KBM-7 (cell line): ENCODE results near the gene CDC5L.
"Not testable (repeated sequence)": the region's sequence is repeated elsewhere in the genome, so short reads cannot be mapped to it uniquely, and the experiment has no call there.

Experiments
- DNase-seq: peaks from one replicate; pipeline ENCODE4 v3.0.0-alpha.2; 2015
- in situ Hi-C: fragments of 300-500 bp; cut with MboI; formaldehyde crosslinking; loops from 2 replicates; pipeline ENCODE4 v1.14.3; 2020; ENCODE audit warnings: low sequenced_read_pairs, low pct_unique_long_range_greater_than_20kb, mixed read lengths

CDC5L gene

DNA sequence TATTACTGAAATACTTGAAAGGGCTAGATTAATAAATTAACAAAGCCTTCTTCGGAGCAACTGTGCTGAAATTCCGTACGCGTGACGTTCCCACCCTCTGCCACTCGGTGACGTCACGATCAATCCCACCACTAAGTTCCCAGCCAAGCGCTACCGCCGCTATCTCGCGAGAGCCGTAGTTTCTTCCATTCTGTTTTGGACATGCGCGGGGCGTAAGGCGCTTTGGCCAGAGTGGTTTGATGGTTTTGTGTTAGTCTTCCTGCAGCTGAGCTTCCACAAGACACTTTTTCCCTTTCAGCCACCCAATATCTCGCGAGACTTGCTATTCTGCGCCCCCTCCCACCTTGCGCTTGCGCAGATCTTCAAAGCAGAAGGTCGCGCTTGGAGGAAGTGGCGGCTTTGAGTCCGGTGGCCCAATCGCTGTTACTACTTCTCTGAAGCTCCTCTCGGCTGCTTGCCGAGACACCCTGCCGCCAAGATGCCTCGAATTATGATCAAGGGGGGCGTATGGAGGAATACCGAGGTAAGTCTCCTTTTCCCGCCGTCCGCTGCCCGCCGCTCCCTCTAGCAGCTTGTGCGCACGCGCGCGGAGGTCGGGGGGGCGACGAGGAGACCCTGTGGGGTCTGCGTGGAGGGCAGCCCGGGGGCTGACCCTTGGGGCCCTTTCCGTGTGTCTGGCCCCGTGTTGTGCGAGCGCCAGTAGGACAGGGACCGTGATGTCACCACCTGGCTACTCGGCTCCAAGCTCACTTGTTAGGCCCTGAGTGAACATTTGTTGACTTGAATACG, at the start of gene CDC5L:
CDC5L (plus strand) TSS at position 361 of the 789 bp plus-strand sequence; CDS start at position 479, 118 bp downstream.
- in situ Hi-C loops = no loop called here
- peak; percentile 99 for DNase-seq

DNA sequence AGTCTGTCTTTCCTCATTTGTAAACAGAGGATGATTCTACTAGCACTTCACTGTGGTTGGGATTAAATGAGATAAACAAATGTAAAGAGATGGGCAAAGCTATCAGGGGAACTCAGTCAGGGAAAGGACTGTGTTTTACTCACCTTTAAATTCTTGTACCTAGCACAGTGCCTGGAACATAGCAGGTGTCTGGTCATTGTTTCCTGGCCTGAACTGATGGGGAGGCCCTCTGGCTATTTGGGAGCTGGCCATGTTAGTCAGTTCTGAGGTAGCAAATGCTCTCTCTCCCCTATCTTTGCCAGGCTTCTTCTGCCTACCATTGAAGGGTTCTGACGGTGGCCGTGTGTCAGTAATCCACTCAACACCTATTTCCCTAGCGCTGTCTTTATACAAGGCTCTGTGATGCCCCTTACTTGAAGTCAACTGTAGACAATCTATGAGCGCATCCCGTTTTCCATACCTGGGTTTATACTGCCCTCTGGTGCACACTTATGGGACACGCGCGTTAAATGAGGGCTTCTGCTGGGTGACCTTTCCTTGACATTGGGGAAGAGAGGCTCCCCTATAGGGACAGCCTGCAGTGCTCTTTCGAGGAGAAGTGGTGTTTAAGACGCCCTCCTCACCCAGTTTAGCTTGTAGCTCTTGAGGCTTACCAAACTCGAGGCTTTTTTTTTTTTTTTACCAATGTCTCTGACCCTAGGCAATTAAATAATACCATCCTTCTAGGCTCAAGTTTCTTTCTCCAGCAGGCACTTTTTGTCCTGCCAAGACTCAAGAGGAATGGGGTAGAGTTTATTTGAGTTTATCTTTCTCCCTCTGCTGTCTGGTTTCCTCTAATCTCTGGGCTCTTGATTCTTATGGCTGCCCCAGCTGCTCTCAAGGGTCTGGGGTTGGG, 49.0 kb upstream of the CDC5L start:
- in situ Hi-C loops = no loop called here

DNA sequence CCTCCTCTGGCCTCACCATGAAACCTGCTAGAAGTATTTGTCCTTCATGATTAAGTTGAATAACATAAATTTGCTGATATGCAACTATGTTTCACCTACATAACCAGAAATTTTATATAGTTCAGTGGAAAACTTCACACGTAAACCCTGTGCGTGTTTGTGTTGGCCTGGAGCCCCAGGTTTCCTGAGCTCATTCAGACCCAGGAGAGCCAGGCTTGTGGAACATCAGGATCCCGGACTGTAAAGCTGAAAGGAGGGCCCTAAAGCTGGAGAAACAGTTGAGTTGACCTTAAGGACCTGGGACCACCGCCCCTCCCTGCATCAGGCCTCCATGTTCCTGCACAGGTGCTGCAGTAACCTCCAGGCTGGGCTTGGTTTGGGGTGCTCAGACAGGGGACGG, 48.2 kb upstream of the CDC5L start:
- no peak for DNase-seq
- in situ Hi-C loops = no loop called here

More for the DNA sequence above, 49.0 kb upstream of the CDC5L start:
- DNase-seq = peak; percentile 87

DNA sequence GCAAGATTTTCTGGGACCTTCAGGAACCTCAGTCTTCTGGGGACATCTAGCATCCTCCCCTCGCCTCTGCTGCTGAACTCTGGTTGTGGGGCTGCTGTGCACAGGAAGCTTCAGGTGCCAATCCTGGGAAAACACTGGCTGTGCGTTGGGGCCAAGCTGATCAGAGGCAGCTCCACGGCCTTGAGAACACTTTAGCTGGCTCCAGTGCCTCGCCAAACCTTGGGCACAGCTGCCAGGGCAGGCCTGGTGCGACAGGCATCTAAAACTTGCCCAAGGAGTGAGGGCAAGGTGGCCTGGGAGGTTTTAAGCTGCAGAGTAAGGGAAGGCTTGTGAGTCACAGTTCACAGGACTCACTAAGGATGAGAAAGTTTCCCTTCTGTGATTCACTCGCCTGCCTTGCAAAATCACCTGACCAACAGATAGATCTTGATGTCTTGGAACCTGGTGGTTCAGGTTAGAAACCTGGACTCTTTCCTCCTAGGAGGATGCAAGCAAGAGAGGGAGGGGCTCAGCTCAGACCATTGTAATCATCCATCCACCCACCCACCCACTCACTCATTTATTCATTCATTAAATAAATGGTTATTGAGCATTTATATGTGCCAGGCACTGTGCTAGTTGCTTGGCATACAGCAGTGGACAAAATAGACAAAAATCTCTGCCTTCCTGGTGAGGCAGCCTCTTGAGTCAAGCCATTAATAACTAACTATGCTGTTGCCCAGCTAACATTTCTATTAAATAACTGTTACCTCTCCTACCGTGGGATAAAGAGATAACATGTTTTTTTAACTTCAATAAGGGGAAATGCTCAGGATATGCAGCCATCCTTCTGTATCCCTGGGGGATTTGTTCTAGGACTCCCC, 47.5 kb upstream of the CDC5L start:
- no peak for DNase-seq
- in situ Hi-C loops = no loop called here

DNA sequence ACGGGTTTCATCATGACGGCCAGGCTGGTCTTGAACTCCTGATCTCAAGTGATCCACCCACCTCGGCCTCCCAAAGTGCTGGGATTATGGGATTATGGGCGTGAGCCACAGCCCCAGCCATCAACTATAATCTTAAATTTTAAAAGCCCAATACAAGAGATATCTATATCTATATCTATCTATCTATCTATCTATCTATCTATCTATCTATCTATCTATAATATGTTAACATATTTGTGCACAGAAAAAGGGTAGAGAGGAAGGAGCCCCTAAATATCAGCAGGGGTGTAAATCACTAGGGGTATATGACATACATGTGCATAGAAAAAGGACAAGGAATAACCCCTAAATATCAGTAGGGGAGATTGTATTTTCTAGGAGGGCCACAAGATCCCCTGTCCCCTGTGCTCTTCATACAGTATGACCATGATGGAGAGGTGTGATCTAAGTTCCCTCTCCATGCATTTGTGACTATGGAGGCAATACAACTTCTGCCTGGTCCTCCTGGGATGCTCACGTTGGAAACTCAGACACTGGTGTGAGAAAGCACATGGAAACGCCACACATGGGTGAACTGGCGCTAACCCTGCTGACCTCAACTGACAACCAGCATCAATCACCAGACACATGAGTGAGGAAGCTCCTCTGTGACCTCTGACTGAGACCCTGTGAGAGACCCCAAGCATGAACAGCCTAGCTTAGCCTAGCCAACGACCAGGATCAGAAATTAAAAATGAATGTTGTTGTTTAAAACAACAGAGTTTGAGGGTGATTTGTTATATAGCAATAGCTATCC, 46.2 kb upstream of the CDC5L start:
- peak; percentile 20 for DNase-seq
- in situ Hi-C loops = no loop called here

DNA sequence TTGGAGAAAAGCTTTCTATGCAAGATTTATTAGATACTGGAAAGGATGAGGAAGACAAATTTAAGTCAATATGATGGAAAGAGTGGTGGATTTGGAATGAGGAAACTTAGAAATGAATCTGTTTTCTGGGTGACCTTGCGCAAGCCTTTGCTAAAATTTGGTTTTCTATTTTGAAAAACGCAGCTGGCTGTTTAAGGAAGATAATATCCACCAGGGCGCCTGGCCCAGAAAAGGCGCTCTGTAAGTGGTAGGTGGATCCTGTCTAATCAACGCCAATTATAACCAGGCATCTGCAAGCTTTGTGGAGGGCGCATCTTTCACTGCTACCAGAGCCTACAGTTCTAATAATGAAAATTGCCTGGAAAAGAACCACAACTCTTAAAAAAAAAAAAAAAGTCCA, 45.5 kb upstream of the CDC5L start:
- in situ Hi-C loops = no loop called here
- peak; percentile 35 for DNase-seq

DNA sequence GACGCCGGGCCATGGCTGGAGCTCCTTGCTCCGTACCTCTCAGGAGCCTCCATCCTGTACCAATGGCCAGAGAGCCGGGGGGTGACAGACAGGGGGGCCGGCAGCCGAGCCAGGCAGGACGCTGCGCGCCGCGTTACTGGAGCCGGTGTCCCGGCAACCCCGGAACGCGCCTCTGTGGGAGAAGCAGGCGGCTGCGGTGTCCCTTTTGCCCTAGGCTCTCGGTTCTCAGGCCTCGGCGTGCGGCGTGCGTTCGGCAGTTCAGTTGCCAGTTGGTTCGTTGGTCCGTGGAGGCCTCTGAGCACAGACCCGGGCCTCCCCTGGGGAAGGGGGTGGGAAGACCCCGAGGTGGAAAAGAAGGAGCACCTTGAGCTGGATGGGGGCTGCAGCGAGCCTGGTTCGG, 45.0 kb upstream of the CDC5L start, which contains the start of gene SPATS1:
SPATS1 (plus strand) TSS at position 162 of the 400 bp plus-strand sequence. CDS start 446 bp downstream, outside the sequence.
- in situ Hi-C loops = no loop called here

DNA sequence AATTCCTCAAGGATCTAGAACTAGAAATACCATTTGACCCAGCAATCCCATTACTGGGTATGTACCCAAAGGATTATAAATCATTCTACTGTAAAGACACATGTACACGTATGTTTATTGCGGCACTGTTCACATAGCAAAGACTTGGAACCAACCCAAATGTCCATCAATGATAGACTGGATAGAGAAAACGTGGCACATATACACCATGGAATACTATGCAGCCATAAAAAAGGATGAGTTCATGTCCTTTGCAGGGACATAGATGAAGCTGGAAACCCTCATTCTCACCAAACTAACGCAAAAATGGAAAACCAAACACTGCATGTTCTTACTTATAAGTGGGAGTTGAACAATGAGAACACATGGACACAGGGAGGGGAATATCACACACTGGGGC, 40.7 kb upstream of the CDC5L start:
- in situ Hi-C loops, DNase-seq: not testable (repeated sequence)

More for the DNA sequence above, 45.0 kb upstream of the CDC5L start, which contains the start of gene SPATS1:
- peak; percentile 13 for DNase-seq

DNA sequence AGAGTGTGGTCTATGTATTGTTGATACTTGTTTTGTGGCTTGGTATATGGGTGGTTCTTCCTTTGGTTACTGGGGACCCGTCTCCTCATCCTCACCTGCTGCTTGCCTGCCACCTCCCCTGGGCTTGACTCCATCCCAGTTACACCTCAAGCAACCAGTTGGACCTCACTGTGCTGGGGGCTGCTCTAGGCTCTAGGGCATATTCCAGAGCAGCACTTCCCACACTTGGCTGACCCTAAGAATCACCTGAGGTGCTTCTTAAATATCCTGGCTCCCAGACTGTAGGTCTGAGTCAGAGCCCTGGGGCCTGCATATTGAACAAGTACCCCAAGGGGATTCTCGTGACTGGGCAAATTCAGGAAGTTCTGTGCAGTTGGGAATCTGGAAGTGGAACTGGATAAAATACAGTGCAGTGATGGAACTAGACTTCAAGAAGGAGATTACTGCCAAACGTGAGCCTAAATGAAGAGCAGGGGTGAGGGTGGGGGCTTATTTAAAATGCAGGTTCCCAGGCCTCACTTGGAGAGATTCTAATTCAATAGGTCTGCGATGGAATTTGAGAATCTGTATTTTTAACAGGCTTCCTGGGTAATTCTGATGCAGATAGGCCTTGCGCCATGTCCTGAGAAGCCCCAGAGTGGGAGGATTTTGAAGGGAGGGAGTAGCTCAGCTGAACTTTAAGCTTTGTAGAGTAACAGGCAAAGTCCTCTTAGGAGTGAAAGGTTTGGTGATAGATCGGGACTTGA, 37.4 kb upstream of the CDC5L start:
- in situ Hi-C loops = no loop called here
- no peak for DNase-seq

DNA sequence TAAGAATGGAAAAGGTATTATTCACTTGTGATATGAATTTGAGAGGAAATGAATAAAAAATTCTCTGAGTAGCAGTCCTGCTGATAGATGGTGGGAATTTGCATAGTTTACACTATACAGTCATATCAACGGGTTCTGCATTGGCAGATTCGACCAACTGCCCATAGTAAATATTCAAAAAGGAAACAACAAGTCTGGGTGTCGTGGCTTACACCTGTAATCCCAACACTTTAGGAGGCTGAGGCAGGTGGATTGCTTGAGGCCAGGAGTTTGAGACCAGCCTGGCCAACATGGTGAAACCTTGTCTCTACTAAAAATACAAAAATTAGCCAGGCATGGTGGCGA, 36.9 kb upstream of the CDC5L start:
- in situ Hi-C loops, DNase-seq: not testable (repeated sequence)

DNA sequence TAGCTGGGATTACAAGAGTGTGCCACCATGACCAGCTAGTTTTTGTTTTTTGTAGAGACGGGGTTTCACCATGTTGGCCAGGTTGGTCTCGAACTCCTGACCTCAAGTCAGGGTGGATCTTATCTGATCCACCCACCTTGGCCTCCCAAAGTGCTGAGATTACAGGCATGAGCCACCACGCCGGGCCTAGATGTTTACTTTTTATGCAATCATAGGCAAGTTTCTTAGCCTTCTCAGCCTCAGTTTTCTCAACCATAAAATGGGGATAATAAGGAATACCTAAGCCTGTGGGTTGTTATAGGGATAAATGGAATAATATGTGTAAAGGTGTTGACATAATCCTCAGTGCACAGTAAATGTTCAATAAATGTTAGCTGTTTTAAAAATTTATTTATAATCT, 35.2 kb upstream of the CDC5L start:
- in situ Hi-C loops = no loop called here

DNA sequence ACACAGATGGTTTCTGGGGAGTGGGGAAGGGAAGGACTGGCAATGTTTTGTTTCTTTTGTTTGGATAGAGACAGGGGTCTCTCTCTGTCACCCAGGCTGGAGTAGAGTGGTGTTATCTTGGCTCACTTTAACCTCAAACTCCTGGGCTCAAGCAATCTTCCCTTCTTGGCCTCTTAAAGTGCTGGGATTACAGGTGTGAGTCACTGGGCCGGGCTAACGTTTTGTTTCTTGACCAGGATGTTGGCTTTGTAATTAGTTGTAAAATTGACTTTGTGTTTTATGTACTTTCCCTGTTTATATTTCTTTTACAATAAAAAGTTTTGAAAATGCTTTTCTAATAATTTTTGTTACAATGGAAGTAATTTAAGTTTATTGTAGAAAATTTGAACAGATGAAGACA, 34.2 kb upstream of the CDC5L start:
- in situ Hi-C loops = no loop called here
- DNase-seq = no peak

More for the DNA sequence above, 35.2 kb upstream of the CDC5L start:
- no peak for DNase-seq

DNA sequence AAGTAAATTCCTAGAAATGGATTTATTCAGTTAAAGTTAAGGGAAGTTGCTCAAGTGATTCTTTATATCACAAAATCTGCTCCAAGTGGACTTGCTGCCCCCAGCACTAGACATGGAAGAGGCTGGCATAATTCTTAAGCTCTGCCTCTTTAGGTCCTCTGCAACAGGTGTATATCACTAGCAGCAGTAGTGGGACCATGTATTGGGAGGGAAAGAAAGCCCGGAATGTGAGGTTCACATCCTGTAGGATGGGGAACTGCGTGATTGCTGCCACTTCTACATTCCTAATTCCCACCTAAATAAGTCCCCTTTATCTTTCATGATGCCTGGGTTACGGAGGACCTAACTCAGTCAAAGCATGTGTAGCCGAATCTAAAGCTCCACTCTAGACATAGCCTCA, 31.9 kb upstream of the CDC5L start:
- in situ Hi-C loops = no loop called here
- DNase-seq = no peak

DNA sequence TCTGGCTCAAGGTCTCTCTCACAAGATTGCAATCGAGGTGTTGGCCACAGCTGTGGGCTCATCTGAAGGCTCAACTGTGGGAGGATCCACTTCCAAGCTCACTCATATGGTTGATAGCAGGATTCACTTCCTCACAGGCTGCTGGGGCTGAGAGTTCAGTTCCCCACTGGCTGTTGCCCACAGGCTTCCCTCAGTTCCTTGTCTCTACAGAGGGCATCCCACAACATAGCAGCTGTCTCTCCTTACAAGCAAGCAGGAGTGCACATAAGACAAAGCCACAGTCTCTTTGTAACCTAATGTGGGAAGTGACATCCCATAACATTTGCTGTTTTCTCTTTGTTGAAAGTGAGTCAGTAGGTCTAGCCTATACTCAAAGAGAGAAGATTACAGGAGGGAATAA, 31.0 kb upstream of the CDC5L start:
- in situ Hi-C loops = no loop called here
- peak; percentile 8 for DNase-seq

DNA sequence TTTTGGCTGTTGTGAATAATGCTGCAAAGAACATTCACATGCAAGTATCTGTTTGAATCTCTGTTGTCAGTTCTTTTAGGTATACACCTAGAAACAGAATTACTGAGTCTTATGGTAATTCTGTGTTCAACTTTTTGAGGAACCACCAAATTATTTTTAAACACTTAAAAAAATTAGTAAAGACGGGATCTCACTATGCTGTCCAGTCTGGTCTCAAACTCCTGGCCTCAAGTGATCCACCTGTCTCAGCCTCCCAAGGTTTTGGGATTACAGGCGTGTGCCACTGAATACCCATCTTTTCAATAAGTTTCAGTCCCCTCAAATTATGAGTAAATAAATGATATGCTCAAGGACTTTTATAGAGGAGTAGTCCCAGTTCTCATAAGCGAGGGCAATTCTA, 27.5 kb upstream of the CDC5L start:
- in situ Hi-C loops = no loop called here
- no peak for DNase-seq

DNA sequence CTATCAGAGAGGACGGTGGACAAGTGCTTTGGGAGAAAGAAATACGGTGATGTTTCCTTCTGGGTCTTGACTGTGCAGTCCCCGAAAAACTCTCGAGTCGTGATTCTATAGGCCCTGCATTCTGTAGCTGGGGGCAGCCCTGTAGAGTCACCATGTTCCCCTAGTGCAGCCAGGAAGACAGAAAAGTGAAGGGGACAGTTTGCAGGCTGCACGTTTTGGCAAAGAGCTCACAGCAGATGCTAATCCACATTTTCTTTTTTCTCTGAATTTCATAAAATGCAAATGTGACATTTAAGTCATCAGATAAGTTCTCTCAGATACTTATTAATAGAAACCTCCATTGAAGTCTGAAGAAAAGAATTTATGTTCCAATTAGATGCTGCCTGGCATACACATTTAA, 25.6 kb upstream of the CDC5L start:
- in situ Hi-C loops = no loop called here
- DNase-seq = no peak

DNA sequence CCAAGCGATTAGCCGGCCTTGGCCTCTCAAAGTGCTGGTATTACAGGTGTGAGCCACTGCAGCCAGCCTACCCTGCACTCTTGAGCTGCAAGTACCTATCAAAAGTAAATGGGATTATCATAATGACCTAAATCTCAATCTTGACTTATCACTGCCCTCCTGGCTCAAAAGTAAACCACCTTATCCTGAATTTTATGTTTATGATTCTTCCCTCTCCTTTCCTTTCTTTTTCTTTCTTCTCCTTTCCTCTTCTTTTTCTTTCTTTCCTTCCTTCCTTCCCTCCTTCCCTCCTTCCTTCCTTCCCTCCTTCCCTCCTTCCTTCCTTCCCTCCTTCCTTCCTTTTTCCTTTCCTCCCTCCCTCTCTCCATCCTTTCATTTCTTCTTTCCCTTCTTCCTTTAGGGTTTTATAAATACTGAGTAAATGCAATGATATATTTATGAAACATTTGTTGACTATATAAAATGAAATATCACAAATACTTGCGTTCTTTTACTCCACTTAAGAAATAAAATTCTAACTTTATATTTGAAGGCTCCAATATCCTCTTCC, 24.1 kb upstream of the CDC5L start:
- no peak for DNase-seq
- in situ Hi-C loops = no loop called here

DNA sequence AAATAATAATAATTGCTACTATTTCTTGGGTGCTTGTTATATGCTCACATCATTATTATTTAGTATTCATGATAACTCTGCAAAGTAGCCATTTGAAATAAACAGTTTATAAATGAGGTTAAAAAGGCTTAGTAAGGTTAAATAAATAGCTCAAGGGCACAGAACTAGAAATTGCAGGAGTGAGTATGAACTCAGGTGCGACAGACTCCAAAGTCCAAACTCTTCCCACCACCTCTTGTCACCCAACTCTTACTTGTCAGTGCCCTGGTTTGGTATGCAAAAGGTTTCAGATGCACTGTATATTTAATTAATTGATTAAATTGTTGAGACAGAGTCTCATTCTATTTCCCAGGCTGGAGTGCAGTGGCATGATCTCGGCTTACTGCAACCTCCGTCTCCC, 20.7 kb upstream of the CDC5L start:
- in situ Hi-C loops = no loop called here

More for the DNA sequence above, 20.7 kb upstream of the CDC5L start:
- DNase-seq = no peak
